Measurements from ENCODE around the gene NKG7. TPM values are rescaled to one million over a fixed set of nuclear protein-coding genes. Genes with fewer than 3 reads are reported as not detected.

Gene NKG7
- total RNA-seq, 4 donors from 2014 or later = not detected

DNA sequence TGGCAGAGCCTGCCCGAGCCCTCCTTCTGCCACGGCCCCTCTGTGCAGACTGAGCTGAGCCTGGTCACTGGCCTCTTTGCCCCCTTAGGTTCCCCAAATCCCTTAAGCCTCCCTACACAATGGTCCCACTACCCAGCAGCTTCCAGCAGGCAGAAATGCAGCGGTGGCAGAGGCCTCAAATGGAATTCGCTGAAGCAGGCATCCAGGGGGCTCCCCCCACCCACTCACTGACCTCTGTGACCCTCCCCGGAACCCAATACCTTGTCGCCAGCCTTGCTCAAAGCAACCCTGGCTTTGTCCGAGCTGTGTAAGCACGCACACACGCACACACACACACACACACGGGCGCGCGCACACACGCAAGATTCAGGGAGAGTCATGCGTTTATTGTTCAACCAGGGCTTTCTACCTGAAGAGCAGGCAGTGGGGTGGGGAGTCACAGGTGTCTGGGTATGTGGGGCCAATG is 15.5 kb upstream of the NKG7 start, which contains the start of gene LIM2:
LIM2 (minus strand) TSS at position 51 of the 466 bp plus-strand sequence. CDS start 531 bp downstream, outside the sequence.
- H3K4me3 ChIP-seq = no peak within 1 kb of the TSS
- no peaks in the 10 kb centered on the region for H3K4me1 ChIP-seq
- no peak for DNase-seq (ENCODE audit: low spot score in 2 of 2)
- no peaks in the 10 kb centered on the region for H3K36me3 ChIP-seq
- no peak within 1 kb of the TSS for H3K27ac ChIP-seq
- no peaks in the 10 kb centered on the region for H3K27me3 ChIP-seq
- TF ChIP-seq EP300 (IDR thresholded peaks at IDR 0.05) (no peak), POLR2A (IDR thresholded peaks at IDR 0.05) (no peak), POLR2AphosphoS5 (IDR thresholded peaks at IDR 0.05) (no peak)
- TF ChIP-seq, protein P1, sequence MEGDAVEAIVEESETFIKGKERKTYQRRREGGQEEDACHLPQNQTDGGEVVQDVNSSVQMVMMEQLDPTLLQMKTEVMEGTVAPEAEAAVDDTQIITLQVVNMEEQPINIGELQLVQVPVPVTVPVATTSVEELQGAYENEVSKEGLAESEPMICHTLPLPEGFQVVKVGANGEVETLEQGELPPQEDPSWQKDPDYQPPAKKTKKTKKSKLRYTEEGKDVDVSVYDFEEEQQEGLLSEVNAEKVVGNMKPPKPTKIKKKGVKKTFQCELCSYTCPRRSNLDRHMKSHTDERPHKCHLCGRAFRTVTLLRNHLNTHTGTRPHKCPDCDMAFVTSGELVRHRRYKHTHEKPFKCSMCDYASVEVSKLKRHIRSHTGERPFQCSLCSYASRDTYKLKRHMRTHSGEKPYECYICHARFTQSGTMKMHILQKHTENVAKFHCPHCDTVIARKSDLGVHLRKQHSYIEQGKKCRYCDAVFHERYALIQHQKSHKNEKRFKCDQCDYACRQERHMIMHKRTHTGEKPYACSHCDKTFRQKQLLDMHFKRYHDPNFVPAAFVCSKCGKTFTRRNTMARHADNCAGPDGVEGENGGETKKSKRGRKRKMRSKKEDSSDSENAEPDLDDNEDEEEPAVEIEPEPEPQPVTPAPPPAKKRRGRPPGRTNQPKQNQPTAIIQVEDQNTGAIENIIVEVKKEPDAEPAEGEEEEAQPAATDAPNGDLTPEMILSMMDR (IDR thresholded peaks at IDR 0.05) = no peak
- 90% methylated on average over 13 of the region's 15 CpGs for WGBS
- no peaks in the 10 kb centered on the region for H3K9me3 ChIP-seq

DNA sequence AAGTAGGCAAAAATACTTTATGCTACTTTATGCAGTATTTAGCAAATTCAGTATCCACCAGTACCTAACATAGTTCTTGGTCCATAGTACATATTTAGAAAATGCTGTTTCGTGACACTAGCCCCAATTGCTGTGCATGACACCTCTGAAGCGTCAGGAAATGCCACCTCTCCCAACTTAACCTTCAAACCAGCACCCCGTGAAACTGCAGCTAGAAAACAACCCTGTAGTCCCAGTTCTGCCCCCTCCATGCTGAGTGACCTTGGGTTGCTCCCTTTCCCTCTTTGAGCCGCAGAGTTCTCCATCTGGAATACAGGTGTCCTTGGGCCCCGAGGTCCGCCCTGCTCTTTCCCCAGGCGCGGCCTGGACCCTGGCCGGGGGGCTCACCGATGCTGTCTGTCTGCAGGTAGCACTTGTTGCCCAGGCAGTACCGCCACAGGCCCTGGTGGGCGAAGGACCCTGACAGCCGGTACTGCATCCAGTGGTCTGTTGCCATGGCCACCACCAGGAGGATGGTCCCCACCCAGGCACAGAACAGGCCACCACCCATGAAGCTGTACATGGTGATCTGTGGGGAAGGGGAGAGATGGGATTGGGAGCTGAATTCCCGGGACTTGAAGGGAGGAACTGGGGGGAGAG is 14.5 kb upstream of the NKG7 start:
- Histone ChIP-seq H3K4me1 (no peaks in the 10 kb centered on the region), H3K27me3 (no peaks in the 10 kb centered on the region), H3K27ac (no peak overlapping the region), H3K4me3 (no peak overlapping the region), H3K36me3 (no peaks in the 10 kb centered on the region), H3K9me3 (no peaks in the 10 kb centered on the region)
- 73% methylated on average over 8 of the region's 14 CpGs for WGBS
- TF ChIP-seq EP300 (IDR thresholded peaks at IDR 0.05) = no peak
- DNase-seq (ENCODE audit: low spot score in 2 of 2) = no peak

DNA sequence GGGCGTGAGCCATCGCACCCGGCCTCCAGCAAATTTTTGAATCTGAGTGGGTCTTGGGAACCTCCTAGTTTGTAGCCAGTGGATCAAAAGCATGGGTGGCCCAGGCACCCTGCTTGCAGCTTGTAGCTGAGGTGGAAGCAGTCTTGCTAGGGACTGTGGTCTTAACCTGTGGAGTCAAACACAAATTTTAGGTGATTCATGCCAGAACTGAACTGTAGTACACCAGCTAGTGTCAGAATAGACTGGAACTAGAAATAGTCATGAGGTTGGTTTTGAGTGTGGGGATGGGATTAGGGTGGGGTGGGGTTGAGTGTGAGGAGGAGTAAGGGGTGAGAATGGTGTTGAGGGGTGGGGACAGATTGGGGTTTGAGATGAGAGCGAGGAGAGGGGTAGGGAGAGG is 9.6 kb upstream of the NKG7 start:
- no peaks in the 10 kb centered on the region for H3K9me3 ChIP-seq
- WGBS = 100% methylated on average over 4 of the region's 4 CpGs
- no peaks in the 10 kb centered on the region for H3K27me3 ChIP-seq
- H3K27ac ChIP-seq = no peak overlapping the region
- H3K4me3 ChIP-seq = no peak overlapping the region
- no peaks in the 10 kb centered on the region for H3K36me3 ChIP-seq
- no peaks in the 10 kb centered on the region for H3K4me1 ChIP-seq
- TF ChIP-seq POLR2A (IDR thresholded peaks at IDR 0.05) (no peak), POLR2AphosphoS5 (IDR thresholded peaks at IDR 0.05) (no peak), EP300 (IDR thresholded peaks at IDR 0.05) (no peak)
- TF ChIP-seq, protein P1 (IDR thresholded peaks at IDR 0.05) = no peak
- no peak for DNase-seq (ENCODE audit: low spot score in 2 of 2)

DNA sequence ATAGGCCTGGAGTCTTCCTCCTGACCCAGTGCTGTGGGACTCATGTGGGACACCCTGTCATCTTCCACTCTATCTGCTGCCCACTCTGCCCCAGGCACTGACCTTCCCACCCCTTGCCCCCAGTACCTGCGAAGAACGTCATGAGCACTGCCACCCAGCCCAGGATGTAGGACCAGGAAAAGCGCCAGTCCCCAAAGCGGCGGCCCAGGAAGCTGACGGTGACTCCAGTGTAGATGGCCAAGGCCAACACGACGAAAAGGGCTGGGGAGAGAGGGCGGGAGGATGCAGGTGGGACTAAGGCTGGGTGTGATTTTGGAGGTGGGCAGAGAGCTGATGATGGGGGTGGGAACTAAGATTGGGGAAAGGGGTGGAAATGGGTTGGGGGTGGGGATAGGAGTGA is 7.9 kb upstream of the NKG7 start:
- 94% methylated on average over 9 of the region's 9 CpGs for WGBS
- no peaks in the 10 kb centered on the region for H3K27me3 ChIP-seq

DNA sequence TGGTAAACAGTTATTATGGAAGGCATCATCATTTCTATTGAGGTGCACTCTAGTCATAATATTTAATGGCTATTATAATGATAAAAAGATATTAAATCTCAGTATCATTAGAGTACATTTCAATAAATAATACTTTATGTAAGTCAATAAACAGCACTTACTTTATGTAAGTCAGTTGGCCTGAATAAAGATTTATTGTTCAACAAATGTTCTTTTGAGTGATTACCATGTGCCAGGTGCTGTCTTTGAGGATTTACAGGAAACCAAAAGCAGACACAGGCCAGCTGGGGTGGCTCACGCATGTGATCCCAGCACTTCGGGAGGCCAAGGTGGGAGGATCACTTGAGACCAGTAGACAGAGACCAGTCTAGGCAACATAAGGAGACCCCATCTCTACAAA is 5.0 kb upstream of the NKG7 start:
- Histone ChIP-seq H3K4me1 (no peaks in the 10 kb centered on the region), H3K36me3 (no peaks in the 10 kb centered on the region), H3K4me3 (no peak overlapping the region), H3K9me3 (no peaks in the 10 kb centered on the region), H3K27ac (no peak overlapping the region), H3K27me3 (no peaks in the 10 kb centered on the region)
- 75% methylated on average over 2 of the region's 2 CpGs for WGBS
- DNase-seq (ENCODE audit: low spot score in 2 of 2) = no peak
- TF ChIP-seq POLR2A (IDR thresholded peaks at IDR 0.05) = no peak

More for the DNA sequence above, 7.9 kb upstream of the NKG7 start:
- H3K27ac ChIP-seq = no peak overlapping the region
- H3K36me3 ChIP-seq = no peaks in the 10 kb centered on the region
- DNase-seq (ENCODE audit: low spot score in 2 of 2) = no peak
- H3K9me3 ChIP-seq = no peaks in the 10 kb centered on the region
- H3K4me3 ChIP-seq = no peak overlapping the region
- H3K4me1 ChIP-seq = no peaks in the 10 kb centered on the region
- no peak for TF ChIP-seq POLR2A (IDR thresholded peaks at IDR 0.05)
- TF ChIP-seq POLR2AphosphoS5 (IDR thresholded peaks at IDR 0.05) = no peak

DNA sequence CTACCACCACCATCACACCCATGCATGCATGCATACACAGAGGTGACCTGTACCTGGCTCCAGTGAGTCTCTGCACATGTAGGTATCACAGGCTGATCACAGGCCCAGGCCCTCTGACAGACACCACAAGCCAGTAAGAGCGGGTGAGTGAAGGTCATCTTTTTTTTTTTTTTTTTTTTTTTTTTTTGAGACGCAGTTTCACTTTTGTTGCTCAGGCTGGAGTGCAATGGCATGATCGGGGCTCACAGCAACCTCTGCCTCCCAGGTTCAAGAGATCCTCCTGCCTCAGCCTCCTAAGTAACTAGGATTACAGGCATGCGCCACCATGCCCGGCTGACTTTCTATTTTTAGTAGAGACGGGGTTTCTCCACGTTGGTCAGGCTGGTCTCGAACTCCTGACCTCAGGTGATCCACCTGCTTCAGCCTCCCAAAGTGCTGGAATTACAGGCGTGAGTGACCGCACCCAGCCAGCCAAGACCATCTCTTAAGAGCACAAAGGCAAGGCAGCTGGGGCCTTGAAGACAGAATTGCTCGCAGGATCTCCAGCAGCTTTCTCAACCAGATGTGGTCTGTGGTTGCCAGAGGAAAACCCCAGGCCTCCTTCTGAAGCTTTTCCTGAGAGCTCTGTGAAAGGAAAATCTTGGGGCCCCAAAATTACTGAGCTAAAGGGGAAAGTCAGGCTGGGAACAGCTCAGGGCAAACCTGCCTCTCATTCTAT is 3.2 kb upstream of the NKG7 start:
- Histone ChIP-seq H3K27ac (no peak overlapping the region), H3K4me3 (no peak overlapping the region), H3K36me3 (no peaks in the 10 kb centered on the region), H3K9me3 (no peaks in the 10 kb centered on the region), H3K4me1 (no peaks in the 10 kb centered on the region), H3K27me3 (no peaks in the 10 kb centered on the region)
- 78% methylated on average over 10 of the region's 11 CpGs for WGBS
- TF ChIP-seq, protein P1 (IDR thresholded peaks at IDR 0.05) = no peak
- TF ChIP-seq POLR2A (IDR thresholded peaks at IDR 0.05) = no peak
- no peak for TF ChIP-seq POLR2AphosphoS5 (IDR thresholded peaks at IDR 0.05)
- TF ChIP-seq EP300 (IDR thresholded peaks at IDR 0.05) = no peak
- no peak for DNase-seq (ENCODE audit: low spot score in 2 of 2)

Data from suprapubic skin (tissue), 4 donors.